GM21529 (cell line): ENCODE results near the gene OGDH.
A peak's percentile ranks its signal among the peaks of the same experiment; 100 is the strongest.
"Not testable (repeated sequence)": the region's sequence is repeated elsewhere in the genome, so short reads cannot be mapped to it uniquely, and the experiment has no call there.

ENCODE experiments used
- ATAC-seq: cut with Tn5 transposase; IDR thresholded peaks from one replicate; pipeline ENCODE4 v1.9.1; 2021; ENCODE audit not compliant: unreplicated experiment

The OGDH gene

GRCh38 chr7:44606341-44607140 lies at the start of gene OGDH:
TSS of gene OGDH (plus strand) at chr7:44606627. CDS start at chr7:44624344, 17,717 bp downstream.
- ATAC-seq, result peak; percentile 91

- no peak for ATAC-seq
Measured at GRCh38 chr7:44557485-44557884, 48.9 kb upstream of the OGDH start.

GRCh38 chr7:44559485-44559884 lies 46.9 kb upstream of the OGDH start:
- ATAC-seq, result no peak

GRCh38 chr7:44561481-44561880 lies 44.9 kb upstream of the OGDH start:
- ATAC-seq, result no peak

- ATAC-seq, result no peak
Measured at GRCh38 chr7:44561962-44562621, 44.3 kb upstream of the OGDH start.

- ATAC-seq, result not testable (repeated sequence)
Measured at GRCh38 chr7:44562622-44562962, 43.8 kb upstream of the OGDH start.

- ATAC-seq, result no peak
Measured at GRCh38 chr7:44563171-44563679, 43.2 kb upstream of the OGDH start.

GRCh38 chr7:44564606-44565005 lies 41.8 kb upstream of the OGDH start:
- no peak for ATAC-seq

- peak; percentile 74 for ATAC-seq
Measured at GRCh38 chr7:44565097-44565794, 41.2 kb upstream of the OGDH start.

- ATAC-seq, result peak; percentile 40
Measured at GRCh38 chr7:44565795-44566559, 40.5 kb upstream of the OGDH start.

GRCh38 chr7:44566680-44567079 lies 39.7 kb upstream of the OGDH start:
- no peak for ATAC-seq

GRCh38 chr7:44567884-44568283 lies 38.5 kb upstream of the OGDH start:
- ATAC-seq, result no peak

GRCh38 chr7:44568771-44569560 lies 37.5 kb upstream of the OGDH start:
- no peak for ATAC-seq

- ATAC-seq, result no peak
Measured at GRCh38 chr7:44569959-44570358, 36.5 kb upstream of the OGDH start.

GRCh38 chr7:44572771-44573170 lies 33.7 kb upstream of the OGDH start:
- ATAC-seq, result no peak

GRCh38 chr7:44573464-44574286 lies 32.8 kb upstream of the OGDH start, which contains the start of gene DDX56:
TSS of gene DDX56 (minus strand) at chr7:44573908. CDS start at chr7:44573895, 13 bp downstream.
- ATAC-seq, result peak; percentile 92

- no peak for ATAC-seq
Measured at GRCh38 chr7:44574287-44574872, 32.0 kb upstream of the OGDH start.

- no peak for ATAC-seq
Measured at GRCh38 chr7:44575054-44575453, 31.4 kb upstream of the OGDH start.

- no peak for ATAC-seq
Measured at GRCh38 chr7:44576228-44576627, 30.2 kb upstream of the OGDH start.
